Astrocyte (in vitro differentiated cells and primary cell): Measurements from ENCODE around the gene PRR7. TPM values are rescaled to one million over a fixed set of nuclear protein-coding genes. Genes with fewer than 3 reads are reported as not detected.

Source experiments
- DNase-seq: peaks from one replicate; pipeline ENCODE4 v3.0.0-alpha.2; 2010; ENCODE audit warnings: low read depth
- FAIRE-seq: peaks from 2 replicates; lab custom pipeline; 2011; peaks lifted over from hg19 to GRCh38; lab: Jason Lieb, UNC
- H2AFZ ChIP-seq: 2 replicates; pipeline ENCODE4 v1.6.0; 2012; ENCODE audit warnings: low read depth, low read length, inconsistent platforms
- H3K27ac ChIP-seq: 2 replicates; pipeline ENCODE4 v1.5.1; 2011; ENCODE audit warnings: low read depth, low read length, inconsistent platforms
- H3K27me3 ChIP-seq: 2 replicates; pipeline ENCODE4 v1.6.0; 2011; ENCODE audit warnings: low read length, inconsistent platforms; ENCODE audit not compliant: insufficient read depth
- H3K36me3 ChIP-seq: 2 replicates; pipeline ENCODE4 v1.5.1; 2011; ENCODE audit warnings: low read length, inconsistent platforms; ENCODE audit not compliant: insufficient read depth
- H3K4me1 ChIP-seq: 2 replicates; pipeline ENCODE4 v1.5.1; 2011; ENCODE audit warnings: low read length, inconsistent platforms; ENCODE audit not compliant: insufficient read depth
- H3K4me2 ChIP-seq: 2 replicates; pipeline ENCODE4 v1.6.0; 2012; ENCODE audit warnings: low read length, inconsistent platforms
- H3K4me3 ChIP-seq: 2 replicates; pipeline ENCODE4 v1.5.1; 2011; ENCODE audit warnings: low read depth, mild to moderate bottlenecking, low read length, inconsistent platforms; ENCODE audit not compliant: insufficient read depth
- H3K79me2 ChIP-seq: 2 replicates; pipeline ENCODE4 v1.6.0; 2012; ENCODE audit warnings: mild to moderate bottlenecking, low read length, inconsistent platforms; ENCODE audit not compliant: insufficient read depth
- H3K9ac ChIP-seq: 2 replicates; pipeline ENCODE4 v1.6.0; 2012; ENCODE audit warnings: mild to moderate bottlenecking, low read length, inconsistent platforms
- H3K9me3 ChIP-seq: 2 replicates; pipeline ENCODE4 v1.5.1; 2012; ENCODE audit warnings: low read depth, mild to moderate bottlenecking, low read length, inconsistent platforms; ENCODE audit not compliant: insufficient read depth
- H4K20me1 ChIP-seq: 2 replicates; pipeline ENCODE4 v1.6.0; 2012; ENCODE audit warnings: low read length, inconsistent platforms; ENCODE audit not compliant: insufficient read depth
- H3K27ac Mint-ChIP-seq: one replicate; pipeline ENCODE4 v1.8.0; 2021; ENCODE audit warnings: mild to moderate bottlenecking, mixed read lengths; ENCODE audit not compliant: unreplicated experiment
- H3K27me3 Mint-ChIP-seq: one replicate; pipeline ENCODE4 v1.8.0; 2021; ENCODE audit warnings: low read depth, mixed read lengths; ENCODE audit not compliant: unreplicated experiment
- H3K36me3 Mint-ChIP-seq: one replicate; pipeline ENCODE4 v1.8.0; 2021; ENCODE audit warnings: low read depth, mixed read lengths; ENCODE audit not compliant: unreplicated experiment
- H3K4me1 Mint-ChIP-seq: one replicate; pipeline ENCODE4 v1.8.0; 2021; ENCODE audit warnings: low read depth, mixed read lengths; ENCODE audit not compliant: unreplicated experiment
- H3K4me3 Mint-ChIP-seq: one replicate; pipeline ENCODE4 v1.8.0; 2021; ENCODE audit warnings: mild to moderate bottlenecking, moderate library complexity, mixed read lengths; ENCODE audit not compliant: unreplicated experiment
- H3K9me3 Mint-ChIP-seq: one replicate; pipeline ENCODE4 v1.8.0; 2021; ENCODE audit warnings: mild to moderate bottlenecking, mixed read lengths; ENCODE audit not compliant: unreplicated experiment
- CTCF ChIP-seq: IDR thresholded peaks from 2 replicates; pipeline ENCODE4 v1.5.1; 2011; ENCODE audit warnings: low read depth, mild to moderate bottlenecking, inconsistent platforms, low read length, moderate library complexity; ENCODE audit not compliant: insufficient read depth
- EZH2 ChIP-seq: IDR thresholded peaks from 2 replicates; pipeline ENCODE4 v1.6.1; 2012; ENCODE audit warnings: mild to moderate bottlenecking, low read length, inconsistent platforms; ENCODE audit not compliant: insufficient read depth
- total RNA-seq: library from RNA; stranded (reverse); gene quantifications from 2 replicates; pipeline ENCODE4 v1.2.1, GENCODE V29; 2021

Gene PRR7
- total RNA-seq, 1 donor from 2014 or later: 9.9 TPM

DNA sequence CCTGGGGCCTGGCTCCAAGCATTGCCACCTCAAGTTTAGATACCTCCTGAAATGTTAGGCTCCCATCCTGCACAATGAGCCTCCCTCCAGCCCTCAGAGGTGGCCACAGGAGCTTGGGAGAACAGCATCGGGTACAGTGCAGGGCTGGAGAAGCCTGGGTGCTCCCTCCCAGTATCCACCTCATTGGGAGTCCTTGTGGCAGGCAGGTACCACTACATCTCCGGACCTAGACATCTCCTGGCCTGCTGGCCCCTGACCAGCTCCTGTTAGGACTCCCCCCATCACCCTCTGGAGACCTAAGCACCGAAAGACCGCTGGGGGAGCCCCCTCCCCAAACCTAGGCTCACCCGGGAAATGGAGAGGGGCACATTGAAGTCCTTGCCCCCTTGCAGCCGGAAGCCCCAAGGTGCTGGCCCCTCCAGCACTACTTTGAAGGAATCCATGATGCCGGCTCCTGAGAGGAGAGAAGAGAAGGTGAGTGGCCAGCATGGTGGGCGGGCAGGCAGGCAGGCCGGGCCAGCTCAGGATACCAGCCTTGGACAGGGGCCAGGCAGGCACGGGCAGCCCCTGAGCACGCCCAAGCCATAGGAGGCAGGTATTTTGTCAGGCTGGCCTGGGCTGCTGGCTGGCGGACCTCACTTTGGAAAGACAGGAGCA lies 49.6 kb downstream of the PRR7 start:
- Histone ChIP-seq H3K4me1 (peaks cover 68% of the 10 kb centered on the region), H4K20me1 (peaks cover 35% of the 10 kb centered on the region), H3K4me3 (peak overlapping the region; percentile 82), H3K79me2 (peaks cover 60% of the 10 kb centered on the region), H3K9ac (peak overlapping the region; percentile 89), H3K27me3 (no peaks in the 10 kb centered on the region), H2AFZ (no peak overlapping the region), H3K27ac (peak overlapping the region; percentile 94), H3K9me3 (no peaks in the 10 kb centered on the region), H3K36me3 (peaks cover 19% of the 10 kb centered on the region), H3K4me2 (peak overlapping the region; percentile 96)
- TF ChIP-seq CTCF (peak; percentile 29), EZH2 (no peak)
- no peaks in the 10 kb centered on the region for H3K9me3 Mint-ChIP-seq
- H3K27ac Mint-ChIP-seq: peak overlapping the region; percentile 92
- FAIRE-seq (no peak), DNase-seq (peak; percentile 60)
- H3K4me3 Mint-ChIP-seq: peak overlapping the region; percentile 88
- H3K36me3 Mint-ChIP-seq: peaks cover 4% of the 10 kb centered on the region
- H3K27me3 Mint-ChIP-seq: no peaks in the 10 kb centered on the region
- peaks cover 43% of the 10 kb centered on the region for H3K4me1 Mint-ChIP-seq

GRCh38 chr5:177496727-177497291 lies 50.2 kb downstream of the PRR7 start:
- H3K4me1 Mint-ChIP-seq: peaks cover 42% of the 10 kb centered on the region
- Histone ChIP-seq H3K79me2 (peaks cover 55% of the 10 kb centered on the region), H3K9me3 (no peaks in the 10 kb centered on the region), H3K4me2 (peak overlapping the region; percentile 96), H3K4me3 (peak overlapping the region; percentile 82), H3K36me3 (peaks cover 16% of the 10 kb centered on the region), H2AFZ (no peak overlapping the region), H4K20me1 (peaks cover 32% of the 10 kb centered on the region), H3K27ac (peak overlapping the region; percentile 94), H3K27me3 (no peaks in the 10 kb centered on the region), H3K9ac (peak overlapping the region; percentile 89), H3K4me1 (peaks cover 66% of the 10 kb centered on the region)
- TF ChIP-seq EZH2 (no peak), CTCF (no peak)
- no peaks in the 10 kb centered on the region for H3K27me3 Mint-ChIP-seq
- peak overlapping the region; percentile 88 for H3K4me3 Mint-ChIP-seq
- peak; percentile 88 for DNase-seq
- no peaks in the 10 kb centered on the region for H3K9me3 Mint-ChIP-seq
- peaks cover 4% of the 10 kb centered on the region for H3K36me3 Mint-ChIP-seq
- FAIRE-seq: no peak
- H3K27ac Mint-ChIP-seq: peak overlapping the region; percentile 92
